BJ (cell line): ENCODE measurements around the gene HSD17B4. TPM values are rescaled to one million over a fixed set of nuclear protein-coding genes. Genes with fewer than 3 reads are reported as not detected.

Experiments
- CTCF ChIA-PET: fragments of 350-600 bp; formaldehyde crosslinking; extraction: SDS; loops from one replicate; lab custom pipeline; 2021; ENCODE audit warnings: antibody characterized with exemption, inconsistent platforms; lab: Yijun Ruan, JAX
- POLR2A ChIA-PET: fragments of 300-600 bp; sonication (Branson Sonifier 250); formaldehyde crosslinking; extraction: SDS; loops from one replicate; lab custom pipeline; 2021; ENCODE audit warnings: antibody characterized with exemption; lab: Charles Lee
- DNase-seq: peaks from one replicate; pipeline ENCODE4 v3.0.0-alpha.2; 2011; ENCODE audit warnings: low read depth
- H3K27me3 ChIP-seq: 2 replicates; pipeline ENCODE4 v1.6.0; 2011; ENCODE audit warnings: low read length; ENCODE audit not compliant: control insufficient read depth, insufficient read depth
- H3K36me3 ChIP-seq: 2 replicates; pipeline ENCODE4 v1.5.1; 2011; ENCODE audit warnings: low read length; ENCODE audit not compliant: control insufficient read depth, insufficient read depth
- H3K4me3 ChIP-seq: 2 replicates; pipeline ENCODE4 v1.5.1; 2011; ENCODE audit warnings: low read depth, mild to moderate bottlenecking, control low read depth, low read length
- polyA plus RNA-seq: library from polyadenylated mRNA; depleted of rRNA; stranded (reverse); fragments of >200 nt; gene quantifications from 2 replicates; pipeline ENCODE4 v1.2.3, GENCODE V29; 2011; rRNA removed
- small RNA-seq: library from RNA; depleted of rRNA; stranded (forward); fragments of <200 nt; gene quantifications from one replicate; pipeline ENCODE3, GENCODE V24; 2012; ENCODE audit warnings: low replicate concordance, low read depth; ENCODE audit not compliant: insufficient read length
- TF ChIP-seq, protein P1 (sequence below): IDR thresholded peaks from 2 replicates; pipeline ENCODE4 v1.5.1; 2011; ENCODE audit warnings: low read depth, mild to moderate bottlenecking, control low read depth, inconsistent platforms, low read length, moderate library complexity; ENCODE audit not compliant: insufficient read depth

HSD17B4 gene
- polyA plus RNA-seq, 1 experiment, result 77.2 TPM

DNA sequence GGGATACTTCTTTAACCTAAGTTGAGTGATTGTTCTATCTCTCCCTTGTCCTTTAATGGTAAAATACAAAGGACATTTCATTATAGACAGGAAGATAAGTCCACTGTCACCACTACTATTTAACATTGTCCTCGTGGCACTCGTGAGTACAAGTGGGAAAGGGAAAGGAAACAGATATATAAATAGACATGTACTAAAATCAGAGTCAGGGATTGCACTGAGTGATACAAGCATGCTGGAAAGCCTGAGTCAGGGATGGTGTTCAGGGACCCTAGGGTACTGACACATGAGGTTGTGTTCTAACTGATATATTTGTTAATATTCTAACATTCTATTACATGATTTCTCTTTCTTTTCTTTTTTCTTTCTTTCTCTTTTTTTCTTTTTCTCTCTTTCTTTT, 102.3 kb downstream of the HSD17B4 start:
- no peaks in the 10 kb centered on the region for H3K27me3 ChIP-seq
- no peak overlapping the region for H3K4me3 ChIP-seq
- CTCF ChIA-PET, result no interaction called here
- no peaks in the 10 kb centered on the region for H3K36me3 ChIP-seq
- no peak for DNase-seq
- TF ChIP-seq, protein P1, sequence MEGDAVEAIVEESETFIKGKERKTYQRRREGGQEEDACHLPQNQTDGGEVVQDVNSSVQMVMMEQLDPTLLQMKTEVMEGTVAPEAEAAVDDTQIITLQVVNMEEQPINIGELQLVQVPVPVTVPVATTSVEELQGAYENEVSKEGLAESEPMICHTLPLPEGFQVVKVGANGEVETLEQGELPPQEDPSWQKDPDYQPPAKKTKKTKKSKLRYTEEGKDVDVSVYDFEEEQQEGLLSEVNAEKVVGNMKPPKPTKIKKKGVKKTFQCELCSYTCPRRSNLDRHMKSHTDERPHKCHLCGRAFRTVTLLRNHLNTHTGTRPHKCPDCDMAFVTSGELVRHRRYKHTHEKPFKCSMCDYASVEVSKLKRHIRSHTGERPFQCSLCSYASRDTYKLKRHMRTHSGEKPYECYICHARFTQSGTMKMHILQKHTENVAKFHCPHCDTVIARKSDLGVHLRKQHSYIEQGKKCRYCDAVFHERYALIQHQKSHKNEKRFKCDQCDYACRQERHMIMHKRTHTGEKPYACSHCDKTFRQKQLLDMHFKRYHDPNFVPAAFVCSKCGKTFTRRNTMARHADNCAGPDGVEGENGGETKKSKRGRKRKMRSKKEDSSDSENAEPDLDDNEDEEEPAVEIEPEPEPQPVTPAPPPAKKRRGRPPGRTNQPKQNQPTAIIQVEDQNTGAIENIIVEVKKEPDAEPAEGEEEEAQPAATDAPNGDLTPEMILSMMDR, result no peak
- POLR2A ChIA-PET, result no interaction called here

DNA sequence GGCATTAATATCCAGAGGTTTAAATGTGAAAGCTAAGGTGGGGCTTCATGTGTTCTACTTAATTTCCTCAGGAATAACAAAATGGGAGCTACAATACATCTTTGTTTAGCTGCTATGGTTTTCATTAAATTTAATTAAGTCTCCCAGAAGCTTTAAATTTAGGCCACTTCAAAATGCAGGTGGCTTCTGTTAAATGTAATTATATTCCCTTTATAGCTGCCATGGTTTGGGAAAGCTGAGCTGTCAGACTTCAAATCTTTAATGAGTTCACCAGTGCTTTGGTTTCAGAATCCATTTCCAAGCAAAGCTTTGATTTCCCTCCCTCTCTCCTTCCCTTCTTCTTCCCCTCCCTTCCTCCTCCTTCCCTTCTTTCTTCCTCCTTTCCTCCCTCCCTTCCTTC, 118.6 kb downstream of the HSD17B4 start:
- no peaks in the 10 kb centered on the region for H3K27me3 ChIP-seq
- no peaks in the 10 kb centered on the region for H3K36me3 ChIP-seq
- CTCF ChIA-PET, result interaction anchor here (1.4 to 1.7 kb wide), 2 partner anchors 9 to 14 kb away, joined by 3 read pairs; no protein-coding TSS in a partner anchor
- POLR2A ChIA-PET, result no interaction called here
- TF ChIP-seq, protein P1, result no peak
- H3K4me3 ChIP-seq, result no peak overlapping the region
- no peak for DNase-seq

DNA sequence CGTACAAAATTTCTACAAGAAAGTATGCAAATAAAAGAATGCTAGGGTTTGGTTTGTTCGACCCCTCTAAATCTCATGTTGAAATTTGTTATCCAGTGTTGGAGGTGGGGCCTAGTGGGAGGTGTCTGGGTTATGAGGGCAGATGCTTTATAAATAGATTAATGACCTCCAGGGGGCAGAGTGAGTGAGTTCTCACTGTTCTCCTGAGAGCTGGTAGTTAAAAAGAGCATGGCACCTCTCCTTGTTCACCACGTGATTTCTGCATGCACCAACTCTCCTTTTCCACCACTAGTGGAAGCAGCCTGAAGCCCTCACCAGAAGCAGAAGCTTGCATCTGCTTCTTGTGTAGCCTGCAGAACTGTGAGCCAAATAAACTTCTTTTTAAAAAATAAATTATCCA, 126.6 kb downstream of the HSD17B4 start:
- no peaks in the 10 kb centered on the region for H3K27me3 ChIP-seq
- no peak overlapping the region for H3K4me3 ChIP-seq
- no peaks in the 10 kb centered on the region for H3K36me3 ChIP-seq
- DNase-seq, result no peak
- POLR2A ChIA-PET, result no interaction called here
- CTCF ChIA-PET, result no interaction called here
- TF ChIP-seq, protein P1, result peak; percentile 12; the same call in 1 of the 2 replicates

DNA sequence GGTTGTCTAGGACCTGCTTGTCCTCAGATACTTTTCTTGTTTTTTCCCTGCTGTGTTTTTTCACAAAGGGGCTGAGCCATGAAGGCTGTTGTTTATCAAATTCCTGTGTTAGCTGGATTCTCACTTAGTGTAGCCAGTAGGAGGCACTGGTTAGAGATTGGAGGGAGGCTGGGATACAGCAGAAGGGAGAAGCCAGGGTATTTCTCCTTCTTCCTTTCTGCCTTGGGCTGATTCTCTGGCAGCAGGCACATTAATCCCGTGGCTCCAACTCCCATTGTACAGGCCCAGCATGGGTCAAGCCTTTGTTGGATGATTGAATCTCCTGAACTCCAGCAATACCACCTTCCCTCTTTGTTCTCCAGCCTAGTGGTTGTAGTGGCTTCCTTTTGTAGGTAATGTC, 130.7 kb downstream of the HSD17B4 start:
- no peaks in the 10 kb centered on the region for H3K36me3 ChIP-seq
- DNase-seq, result no peak
- TF ChIP-seq, protein P1, result no peak
- H3K4me3 ChIP-seq, result no peak overlapping the region
- no peaks in the 10 kb centered on the region for H3K27me3 ChIP-seq
- POLR2A ChIA-PET, result no interaction called here
- CTCF ChIA-PET, result no interaction called here

DNA sequence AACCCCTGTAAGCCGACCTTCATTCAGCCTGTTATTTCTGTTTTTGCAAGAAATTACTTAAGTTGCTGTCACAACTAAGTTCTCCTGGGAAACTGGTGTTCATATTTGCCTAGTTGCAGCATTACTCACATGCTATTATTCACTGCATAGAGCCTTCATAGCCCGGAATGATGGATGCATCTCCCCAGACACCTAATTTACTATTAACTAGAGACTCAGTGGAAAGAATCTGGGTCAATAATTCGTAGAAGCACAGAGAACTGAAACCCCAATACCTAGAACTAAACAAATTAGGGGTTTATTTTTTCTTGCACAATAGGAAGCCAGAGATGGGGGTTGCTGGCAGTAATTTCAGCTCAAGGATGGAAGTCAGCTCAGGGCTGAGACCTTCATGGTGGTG, 131.4 kb downstream of the HSD17B4 start:
- ChIA-PET CTCF (no interaction called here), POLR2A (no interaction called here)
- no peak for DNase-seq
- TF ChIP-seq, protein P1, result no peak
- Histone ChIP-seq H3K4me3 (no peak overlapping the region), H3K36me3 (no peaks in the 10 kb centered on the region), H3K27me3 (no peaks in the 10 kb centered on the region)

Small RNA genes lying within 50 kb of the gene (small RNA-seq; reads per million reads assigned to genes)
- not detected for gene RNA5SP190

Other genes starting within 250 kb of the HSD17B4 start
- gene TNFAIP8, start 96.5 kb upstream of the HSD17B4 start, polyA plus RNA-seq, result 11.3 and 17.0 TPM in 2 replicates
- gene FAM170A, start 177.1 kb downstream of the HSD17B4 start, polyA plus RNA-seq, result not detected in 2 replicates